DMS79 treated with DMSO at 0.1 percent for 48 hours (cell line): Measurements from ENCODE around the gene DRC3.

Experiments
- DNase-seq: peaks from one replicate; lab custom pipeline; 2025; lab: John Stamatoyannopoulos, UW

Gene DRC3

DNA sequence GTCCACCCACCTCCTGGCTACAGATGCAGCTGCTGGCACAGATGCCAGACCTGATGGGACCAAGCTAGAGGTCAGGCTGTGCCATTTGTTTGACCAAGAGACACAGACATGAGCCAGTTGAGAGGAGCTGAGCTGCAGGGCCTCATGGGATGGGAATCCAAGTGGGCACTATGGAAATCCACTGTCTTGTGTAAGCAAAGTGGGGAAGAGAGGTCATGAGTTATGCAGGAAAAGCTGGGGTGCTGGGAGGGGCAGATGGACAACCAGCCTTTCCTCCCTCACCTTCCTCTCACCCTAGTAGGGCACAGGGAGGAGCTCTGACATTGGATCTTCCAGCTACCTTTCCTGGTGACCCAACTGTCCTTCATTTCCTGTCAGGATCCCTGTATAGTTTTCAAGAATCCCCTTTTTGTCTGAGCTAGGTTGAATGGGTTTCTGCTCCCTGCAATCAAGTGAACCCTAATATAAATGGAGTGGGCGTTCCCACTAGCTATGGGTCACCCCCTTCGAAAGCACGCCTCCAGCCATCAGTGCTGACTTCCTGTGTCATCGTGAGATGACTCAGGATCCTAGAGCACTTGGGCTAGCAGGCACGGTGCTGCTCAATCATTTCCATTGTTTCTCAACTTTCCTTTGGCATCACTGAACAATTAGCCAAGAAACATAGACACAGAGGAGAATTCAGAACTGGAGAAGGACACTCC is 52.7 kb downstream of the DRC3 start:
- no peak for DNase-seq

- DNase-seq, result no peak
Observed at GRCh38 chr17:18025945-18026776, 53.5 kb downstream of the DRC3 start.

DNA sequence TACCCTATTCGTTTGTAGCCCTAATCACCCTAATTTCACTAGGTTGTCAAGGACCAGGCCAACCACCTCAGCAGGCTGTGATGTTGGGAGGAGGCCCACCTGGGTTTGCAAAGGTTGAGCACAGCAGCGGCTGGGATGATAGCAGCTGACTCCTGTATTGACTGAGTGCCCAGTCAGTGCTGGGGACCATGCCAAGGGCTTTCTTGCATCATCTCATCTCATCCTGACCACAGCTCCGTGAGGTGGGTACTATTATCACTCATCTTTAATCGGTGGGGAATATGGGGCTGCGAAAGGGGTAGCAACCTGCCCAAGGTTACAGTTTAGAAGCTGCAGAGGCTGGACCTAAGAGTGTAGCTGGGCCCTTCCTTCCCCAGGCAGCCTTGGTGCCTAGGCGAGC is 54.6 kb downstream of the DRC3 start:
- DNase-seq, result no peak

DNA sequence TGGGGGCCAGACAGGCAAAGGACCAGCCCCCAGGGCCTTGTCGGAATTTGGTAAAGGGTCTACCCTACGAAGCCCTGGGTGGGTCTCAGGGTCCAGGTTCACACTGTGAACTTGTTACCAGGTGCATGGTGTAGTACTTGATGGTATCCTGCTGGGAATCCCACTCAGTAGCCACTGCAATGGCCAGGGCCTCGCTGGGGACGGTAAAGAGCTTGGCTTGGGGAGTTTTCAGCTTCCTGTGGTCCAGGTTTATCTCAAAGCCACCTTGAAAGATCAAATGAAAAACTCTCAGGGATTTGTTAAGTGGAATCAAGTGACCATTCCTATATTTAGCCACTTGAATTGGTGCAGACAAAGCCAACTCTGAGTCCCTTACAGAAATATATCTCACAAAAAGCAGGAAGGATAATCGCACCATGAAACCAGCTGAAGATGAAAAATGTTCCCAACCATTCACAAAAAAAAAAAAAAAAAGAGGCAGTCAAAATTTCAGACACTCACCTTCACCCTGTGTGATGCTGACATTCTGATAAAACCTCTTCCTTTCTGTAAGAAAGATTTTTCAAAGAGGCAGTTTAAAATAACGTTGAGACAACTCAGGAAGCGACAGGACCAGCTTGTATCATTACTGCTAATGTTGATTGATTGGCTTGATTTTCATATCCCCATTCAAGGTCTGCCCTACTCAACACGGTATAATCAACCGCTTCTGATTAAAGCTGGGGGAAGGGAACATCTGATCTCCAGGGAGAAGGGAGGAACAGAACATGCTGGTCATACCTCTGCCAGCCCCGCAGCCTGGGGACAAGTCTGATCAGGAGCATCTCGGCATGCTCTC is 55.7 kb downstream of the DRC3 start:
- no peak for DNase-seq

GRCh38 chr17:18028952-18029540 is 56.4 kb downstream of the DRC3 start:
- no peak for DNase-seq

DNA sequence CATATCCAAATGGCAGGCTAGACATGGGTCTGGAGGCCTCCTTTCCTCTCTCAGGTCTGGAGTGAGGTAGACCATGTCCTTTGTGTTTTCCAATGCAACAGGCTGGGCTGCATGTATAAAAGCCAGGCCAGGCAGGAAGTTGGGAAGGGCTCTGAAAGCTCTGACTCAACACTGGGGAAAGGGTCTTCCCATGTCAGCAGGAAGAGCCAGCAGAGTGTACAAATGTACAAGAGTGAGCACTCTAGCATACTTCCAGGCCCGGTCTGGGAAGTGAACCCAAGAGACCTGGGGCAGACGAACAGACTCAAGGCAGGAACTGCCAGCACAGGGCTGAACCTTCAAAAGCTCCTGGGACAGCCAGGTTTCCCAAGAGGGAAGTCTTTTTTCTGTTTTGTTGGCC is 59.3 kb downstream of the DRC3 start:
- no peak for DNase-seq

DNA sequence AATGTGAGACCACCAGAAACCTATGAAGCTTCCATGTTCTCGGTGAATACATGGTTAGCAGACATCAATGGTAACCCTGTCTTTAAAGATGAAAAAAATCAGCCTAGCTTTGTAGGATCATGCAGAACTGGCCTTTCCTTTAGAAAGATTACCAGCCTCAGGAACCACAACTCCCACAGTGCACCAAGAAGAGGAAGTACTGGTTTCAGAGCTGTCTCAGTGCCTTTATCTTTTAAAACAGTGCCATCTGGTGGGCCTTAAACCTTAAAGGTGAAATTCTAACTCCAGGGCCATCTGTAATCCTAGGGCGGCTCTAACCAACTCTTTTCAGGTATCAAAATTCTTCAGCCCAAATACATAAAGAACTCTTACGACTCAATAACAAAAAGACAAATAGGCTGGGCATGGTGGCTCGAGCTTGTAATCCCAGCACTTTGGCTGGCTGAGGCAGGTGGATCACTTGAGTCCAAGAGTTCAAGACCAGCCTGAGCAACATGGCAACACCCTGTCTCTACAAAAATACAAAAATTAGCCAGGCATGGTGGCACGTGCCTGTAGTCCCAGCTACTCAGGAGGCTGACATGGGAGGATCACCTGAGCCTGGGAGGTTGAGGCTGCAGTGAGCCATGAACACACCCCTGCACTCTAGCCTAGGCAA is 60.9 kb downstream of the DRC3 start:
- DNase-seq, result peak; percentile 31

GRCh38 chr17:18035704-18036103 is 63.0 kb downstream of the DRC3 start:
- no peak for DNase-seq

GRCh38 chr17:18037486-18037885 is 64.8 kb downstream of the DRC3 start:
- no peak for DNase-seq

GRCh38 chr17:18038149-18038850 is 65.6 kb downstream of the DRC3 start:
- no peak for DNase-seq

DNA sequence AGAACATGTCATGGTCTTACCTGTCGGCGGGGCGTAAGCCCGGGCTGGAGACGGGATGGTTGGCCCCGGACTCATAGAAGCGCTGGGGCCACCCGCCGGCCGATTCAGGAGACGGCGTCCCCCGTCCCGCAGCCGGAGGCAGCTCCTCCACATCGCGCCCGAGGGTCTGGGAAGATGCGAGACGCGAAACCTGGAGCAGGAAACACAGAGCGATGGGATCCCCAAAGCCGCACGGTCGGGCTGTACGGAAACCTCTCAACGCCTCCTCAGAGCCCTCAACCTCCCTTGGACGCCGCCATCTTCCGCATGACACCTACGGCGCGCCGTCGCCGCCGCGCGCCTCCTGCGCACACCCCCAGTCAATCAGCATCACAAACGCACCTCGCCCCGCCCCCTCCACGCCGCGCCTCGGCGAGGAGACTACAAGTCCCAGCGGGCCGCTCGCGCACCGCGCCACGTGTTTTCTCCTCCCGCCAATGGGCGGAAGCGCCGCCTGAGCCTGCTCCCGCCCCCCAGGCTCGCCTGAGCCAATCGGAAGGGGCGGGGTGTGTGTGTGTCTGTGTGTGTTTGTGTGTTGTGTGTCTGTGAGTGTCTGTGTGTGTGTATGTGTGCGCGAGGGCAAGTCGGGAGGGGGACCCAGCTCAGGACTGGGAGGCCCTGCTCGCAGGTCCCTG is 66.3 kb downstream of the DRC3 start, which contains the start of the genes ATPAF2 and GID4:
Gene ATPAF2 (minus strand): TSS at position 308 of the 674 bp plus-strand sequence. CDS start 155 bp downstream, at position 153.
Gene GID4 (plus strand): TSS at position 548 of the 674 bp plus-strand sequence. CDS start 57 bp downstream, at position 605.
- peak; percentile 85 for DNase-seq

GRCh38 chr17:18039535-18040260 is 67.0 kb downstream of the DRC3 start:
- DNase-seq, result no peak

- DNase-seq, result no peak
Observed at GRCh38 chr17:18040261-18040858, 67.7 kb downstream of the DRC3 start.

- no peak for DNase-seq
Observed at GRCh38 chr17:18041776-18042175, 69.1 kb downstream of the DRC3 start.

DNA sequence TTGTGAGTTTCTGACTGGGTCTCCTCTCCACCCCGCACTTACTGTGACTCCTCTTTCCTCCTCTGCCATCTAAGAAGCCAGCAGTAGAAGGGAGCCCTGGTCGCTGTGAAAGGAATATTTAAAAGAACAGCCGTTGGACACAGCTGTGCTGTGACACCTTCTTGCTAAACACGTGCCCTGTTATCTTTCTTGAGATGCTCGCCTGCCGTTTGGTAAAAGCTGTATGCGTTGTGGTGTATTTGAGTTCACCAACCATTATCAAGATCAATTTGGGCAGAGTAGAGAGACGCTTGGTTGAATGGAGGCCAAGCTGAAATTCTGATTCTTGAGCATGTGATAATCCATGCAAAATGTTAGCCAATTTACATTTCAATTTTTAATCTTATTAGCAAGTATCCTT is 70.3 kb downstream of the DRC3 start:
- DNase-seq, result no peak

DNA sequence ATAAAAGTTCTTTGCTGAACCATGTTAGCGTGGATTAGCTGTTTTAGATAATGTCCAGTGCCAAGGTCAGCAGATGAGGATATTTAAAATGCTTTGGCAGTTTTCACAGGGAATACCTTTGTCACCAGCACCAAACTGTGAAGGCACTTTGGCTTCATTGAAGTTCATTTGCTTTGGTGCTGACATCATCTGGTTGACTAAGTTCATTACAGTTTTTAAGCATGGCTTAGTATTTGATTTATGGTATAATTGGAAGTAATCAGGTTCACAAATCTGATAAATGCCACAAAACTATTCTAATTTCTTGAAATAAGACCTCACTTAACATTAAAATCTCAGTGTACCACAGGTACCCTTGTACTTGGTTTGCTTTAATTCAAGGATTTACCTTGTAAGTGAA is 70.8 kb downstream of the DRC3 start:
- no peak for DNase-seq

DNA sequence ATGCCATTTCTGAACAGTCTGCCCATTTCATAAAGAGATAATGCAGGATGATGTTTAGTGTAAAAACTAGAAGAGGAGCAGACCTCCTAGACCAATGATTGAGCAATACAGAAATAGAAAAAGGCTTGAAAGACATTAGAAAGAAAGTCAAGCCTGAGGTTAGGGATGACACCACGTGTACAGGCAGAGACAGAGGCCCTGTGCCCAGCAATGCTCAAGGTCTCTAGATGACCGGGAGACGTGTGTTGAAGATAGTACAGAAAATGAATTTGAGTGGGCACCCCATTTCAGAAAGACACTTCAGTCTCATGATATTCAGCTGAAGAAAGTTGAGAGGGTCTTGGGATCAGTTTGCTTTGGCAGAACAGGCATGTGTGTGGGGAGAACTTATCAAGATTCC is 71.9 kb downstream of the DRC3 start:
- no peak for DNase-seq

DNA sequence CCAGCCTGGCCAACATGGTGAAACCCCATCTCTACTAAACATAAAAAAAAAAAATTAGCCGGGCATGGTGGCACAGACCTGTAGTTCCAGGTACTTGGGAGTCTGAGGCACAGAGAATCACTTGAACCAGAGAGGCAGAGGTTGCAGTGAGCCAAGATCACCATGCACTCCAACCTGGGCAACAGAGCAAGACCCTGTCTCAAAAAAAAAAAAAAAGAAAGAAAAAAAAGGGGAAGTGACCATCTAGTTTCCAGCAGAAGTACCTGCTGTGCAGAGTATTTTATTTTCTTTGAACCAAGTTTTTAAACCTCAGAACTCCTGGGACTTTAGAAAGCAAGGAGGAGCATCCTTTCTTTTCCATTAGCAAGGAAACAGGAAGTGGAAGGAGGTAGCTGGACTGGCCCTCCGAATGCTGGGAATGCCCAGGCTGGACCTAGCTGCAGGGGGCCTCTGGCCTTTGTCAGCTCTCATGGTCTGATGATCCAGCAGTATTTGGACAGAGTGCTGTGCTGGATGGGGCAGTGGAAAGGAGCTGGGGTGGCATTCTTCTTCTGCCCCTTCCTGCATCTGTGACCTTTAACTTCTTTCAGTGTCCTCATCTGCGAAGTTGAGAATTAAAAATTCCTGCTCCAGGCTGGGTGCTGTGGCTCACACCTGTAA is 73.2 kb downstream of the DRC3 start:
- DNase-seq, result no peak

DNA sequence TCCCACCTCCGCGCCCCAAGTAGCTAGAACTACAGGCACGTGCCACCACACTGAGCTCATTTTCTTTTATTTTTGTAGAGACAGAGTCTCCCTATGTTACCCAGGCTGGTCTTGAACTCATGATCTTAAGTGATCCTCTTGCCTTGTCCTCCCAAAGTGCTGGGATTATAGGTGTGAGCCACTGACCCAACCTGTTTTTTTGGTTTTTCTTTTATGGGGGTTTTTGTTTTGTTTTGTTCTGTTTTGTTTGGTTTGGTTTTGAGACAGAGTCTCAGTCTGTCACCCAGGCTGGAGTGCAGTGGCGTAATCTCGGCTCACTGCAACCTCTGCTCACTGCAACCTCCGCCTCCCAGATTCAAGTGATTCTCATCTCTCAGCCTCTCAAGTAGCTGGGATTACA is 82.9 kb downstream of the DRC3 start:
- no peak for DNase-seq
